Panc1 (cell line): ENCODE measurements around the gene CACNA2D3. TPM values are rescaled to one million over a fixed set of nuclear protein-coding genes. Genes with fewer than 3 reads are reported as not detected.

ENCODE experiments used
- ATAC-seq: fragments of 200-7000 bp; cut with Tn5 transposase; 2 replicates; pipeline ENCODE4 v1.9.1; 2020; ENCODE audit warnings: mild to moderate bottlenecking, moderate library complexity
- BruUV-seq: library from RNA; stranded (reverse); fragments of 400-500 nt; replicated peaks from 2 replicates; lab custom pipeline; 2021; lab: Mats Ljungman, UMichigan
- CTCF ChIA-PET: fragments of 300-600 bp; sonication (Branson Sonifier 250); formaldehyde crosslinking; loops from one replicate; lab custom pipeline; 2022; ENCODE audit warnings: antibody characterized with exemption; lab: Charles Lee
- POLR2A ChIA-PET: fragments of 300-600 bp; sonication (Branson Sonifier 250); formaldehyde crosslinking; loops from one replicate; lab custom pipeline; 2022; ENCODE audit warnings: antibody characterized with exemption; lab: Charles Lee
- DNase-seq: peaks from one replicate; pipeline ENCODE4 v3.0.0-alpha.2; 2010; ENCODE audit warnings: low read depth, low spot score
- H3K27ac ChIP-seq: 2 replicates; pipeline ENCODE4 v1.5.1; 2011; ENCODE audit warnings: mild to moderate bottlenecking, low read length, inconsistent platforms
- H3K27me3 ChIP-seq: fragments of 200-500 bp; sonication (Bioruptor generic); 2 replicates; pipeline ENCODE4 v1.6.0; 2014; ENCODE audit warnings: low read length, inconsistent platforms; ENCODE audit not compliant: control insufficient read depth, insufficient read depth
- H3K36me3 ChIP-seq: fragments of 200-500 bp; sonication (Bioruptor generic); 2 replicates; pipeline ENCODE4 v1.5.1; 2014; ENCODE audit warnings: inconsistent platforms, mild to moderate bottlenecking, low read length, moderate library complexity; ENCODE audit not compliant: control insufficient read depth, insufficient read depth
- H3K4me1 ChIP-seq: 2 replicates; pipeline ENCODE4 v1.5.1; 2011; ENCODE audit warnings: inconsistent platforms, mild to moderate bottlenecking, low read length, moderate library complexity; ENCODE audit not compliant: control insufficient read depth, insufficient read depth
- H3K4me3 ChIP-seq, 2 experiments: 2 replicates each; pipeline ENCODE4 v1.5.1; 2011 to 2012; ENCODE audit warnings: low read depth in 2 of 2, low read length in 2 of 2, mild to moderate bottlenecking in 2 of 2, inconsistent platforms in 1 of 2, moderate library complexity in 1 of 2
- H3K9me3 ChIP-seq: fragments of 200-500 bp; sonication (Bioruptor generic); 2 replicates; pipeline ENCODE4 v1.5.1; 2014; ENCODE audit warnings: low read depth, mild to moderate bottlenecking, inconsistent platforms, low read length, moderate library complexity; ENCODE audit not compliant: control insufficient read depth, insufficient read depth
- CTCF ChIP-seq: fragments of 450-650 bp; IDR thresholded peaks from 2 replicates; pipeline ENCODE4 v1.5.1; 2017; ENCODE audit warnings: mild to moderate bottlenecking
- POLR2AphosphoS5 ChIP-seq: IDR thresholded peaks from 2 replicates; pipeline ENCODE4 v1.6.1; 2012; ENCODE audit warnings: mild to moderate bottlenecking, low read depth, low read length, moderate library complexity
- REST ChIP-seq, 2 experiments: IDR thresholded peaks; 2 replicates each; pipeline ENCODE4 v1.6.1; 2011 to 2012; ENCODE audit warnings: low read depth in 2 of 2, control low read depth in 1 of 2, low read length in 1 of 2, mild to moderate bottlenecking in 1 of 2, moderate library complexity in 1 of 2; ENCODE audit not compliant: insufficient read depth in 1 of 2
- SIN3A ChIP-seq: IDR thresholded peaks from 2 replicates; pipeline ENCODE4 v1.6.1; 2012; ENCODE audit warnings: low read depth, mild to moderate bottlenecking, low read length, moderate library complexity, borderline replicate concordance; ENCODE audit not compliant: insufficient read depth
- TCF7L2 ChIP-seq: IDR thresholded peaks from 2 replicates; pipeline ENCODE4 v1.6.1; 2011; ENCODE audit warnings: mild to moderate bottlenecking, low read depth, low read length, inconsistent platforms
- in situ Hi-C: cut with HindIII; loops from 2 replicates; pipeline ENCODE4 v1.10.0; 2016; ENCODE audit warnings: low sequenced_read_pairs, low pct_unique_long_range_greater_than_20kb
- intact Hi-C: fragments of 100-400 bp; cut with micrococcal nuclease; formaldehyde crosslinking; loops from one replicate; pipeline ENCODE4 v1.10.0; 2022; ENCODE audit not compliant: unreplicated experiment
- total RNA-seq: library from RNA; stranded (reverse); gene quantifications from one replicate; pipeline ENCODE4 v1.2.1, GENCODE V29; 2021; ENCODE audit not compliant: unreplicated experiment

The CACNA2D3 gene
- total RNA-seq, 1 experiment from 2014 or later, result 0.41 TPM

DNA sequence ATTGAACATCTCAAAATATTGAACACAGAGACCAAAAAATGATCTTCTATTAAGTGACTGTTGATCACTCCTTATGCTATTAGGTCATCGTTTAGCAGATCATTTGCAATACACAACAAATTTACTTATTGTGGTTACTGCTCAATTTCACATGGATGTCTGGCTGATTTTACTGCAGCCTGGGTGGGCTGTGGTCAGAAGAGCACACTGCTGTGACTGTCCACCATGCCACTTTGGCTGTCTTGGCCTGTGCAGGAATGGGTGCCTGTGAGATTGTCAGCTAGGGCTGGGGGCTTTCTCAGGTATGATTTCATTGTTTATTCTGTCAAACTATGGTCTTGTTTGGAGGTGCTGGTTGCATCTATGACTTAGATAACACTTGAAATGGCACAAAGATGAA, 885.6 kb downstream of the CACNA2D3 start:
- Histone ChIP-seq H3K4me3 (no peak overlapping the region), H3K9me3 (no peaks in the 10 kb centered on the region), H3K4me1 (no peaks in the 10 kb centered on the region), H3K27ac (no peak overlapping the region), H3K27me3 (no peaks in the 10 kb centered on the region), H3K36me3 (no peaks in the 10 kb centered on the region)
- ChIA-PET CTCF (no interaction called here), POLR2A (no interaction called here)
- TF ChIP-seq POLR2AphosphoS5, result no peak
- TF ChIP-seq CTCF, result no peak
- no peak for TF ChIP-seq SIN3A
- no peak for TF ChIP-seq TCF7L2
- no peak for TF ChIP-seq REST (IDR thresholded peaks at IDR 0.05; ENCODE audit: insufficient read depth in 1 of 2, low read depth in 2 of 2, low read length in 1 of 2)
- in situ Hi-C loops, result no loop called here
- ATAC-seq (no peak), DNase-seq (no peak)
- no TSS peak for BruUV-seq
- intact Hi-C loops, result no loop called here

- no peak for TF ChIP-seq POLR2AphosphoS5
- TF ChIP-seq TCF7L2, result no peak
- no peak for TF ChIP-seq REST (IDR thresholded peaks at IDR 0.05; ENCODE audit: insufficient read depth in 1 of 2, low read depth in 2 of 2, low read length in 1 of 2)
- TF ChIP-seq CTCF, result no peak
- no peak for TF ChIP-seq SIN3A
- POLR2A ChIA-PET, result no interaction called here
- in situ Hi-C loops (no loop called here), intact Hi-C loops (no loop called here)
- DNase-seq, result no peak
- Histone ChIP-seq H3K36me3 (no peaks in the 10 kb centered on the region), H3K9me3 (no peaks in the 10 kb centered on the region), H3K27me3 (no peaks in the 10 kb centered on the region), H3K4me1 (no peaks in the 10 kb centered on the region), H3K27ac (no peak overlapping the region), H3K4me3 (no peak overlapping the region)
- ATAC-seq, result no peak
- BruUV-seq, result no TSS peak
- CTCF ChIA-PET, result no interaction called here
Observed at GRCh38 chr3:55009372-55009771, 887.0 kb downstream of the CACNA2D3 start.
